GM23338 (cell line): Measurements from ENCODE around the gene MYO1D. TPM values are rescaled to one million over a fixed set of nuclear protein-coding genes. Genes with fewer than 3 reads are reported as not detected.

Experiments
- ATAC-seq: fragments of 200-7000 bp; cut with Tn5 transposase; 3 replicates; pipeline ENCODE4 v1.9.1; 2020
- DNase-seq: peaks from one replicate; pipeline ENCODE4 v3.0.0-alpha.2; 2015; ENCODE audit warnings: low spot score
- H2AFZ ChIP-seq: fragments of 200-600 bp; sonication (generic); 2 replicates; pipeline ENCODE4 v1.8.0; 2016; ENCODE audit warnings: antibody characterized with exemption, mild to moderate bottlenecking, moderate library complexity
- H3F3A ChIP-seq: fragments of 200-600 bp; sonication (generic); replicated peaks from 2 replicates; pipeline ENCODE4 v1.8.0; 2017; ENCODE audit warnings: antibody characterized with exemption, mixed run types, low read depth
- H3K27ac ChIP-seq: fragments of 200-600 bp; sonication (generic); 2 replicates; pipeline ENCODE4 v1.6.1; 2016; ENCODE audit warnings: low read depth
- H3K27me3 ChIP-seq: fragments of 200-600 bp; sonication (generic); 2 replicates; pipeline ENCODE4 v1.8.0; 2016; ENCODE audit warnings: mild to moderate bottlenecking, mixed run types, moderate library complexity; ENCODE audit not compliant: insufficient read depth
- H3K36me3 ChIP-seq: fragments of 200-600 bp; sonication (generic); 2 replicates; pipeline ENCODE4 v1.8.0; 2016; ENCODE audit warnings: mild to moderate bottlenecking; ENCODE audit not compliant: insufficient read depth
- H3K4me1 ChIP-seq: fragments of 200-600 bp; sonication (generic); 2 replicates; pipeline ENCODE4 v1.8.0; 2016; ENCODE audit warnings: mild to moderate bottlenecking, moderate library complexity; ENCODE audit not compliant: insufficient read depth
- H3K4me2 ChIP-seq: fragments of 200-600 bp; sonication (generic); 2 replicates; pipeline ENCODE4 v1.7.1; 2017; ENCODE audit warnings: mixed run types
- H3K4me3 ChIP-seq: fragments of 200-600 bp; sonication (generic); 2 replicates; pipeline ENCODE4 v1.6.1; 2016; ENCODE audit warnings: mixed run types
- H3K79me2 ChIP-seq: fragments of 200-600 bp; sonication (generic); replicated peaks from 2 replicates; pipeline ENCODE4 v1.8.0; 2017; ENCODE audit warnings: mild to moderate bottlenecking; ENCODE audit not compliant: insufficient read depth
- H3K9me2 ChIP-seq: fragments of 200-600 bp; sonication (generic); 2 replicates; pipeline ENCODE4 v1.8.0; 2017; ENCODE audit not compliant: insufficient read depth
- H4K20me1 ChIP-seq: fragments of 200-600 bp; sonication (generic); replicated peaks from 2 replicates; pipeline ENCODE4 v1.8.0; 2017; ENCODE audit warnings: mild to moderate bottlenecking; ENCODE audit not compliant: insufficient read depth
- H3K27ac Mint-ChIP-seq: 2 replicates; pipeline ENCODE4 v1.8.0; 2020; ENCODE audit warnings: inconsistent platforms, mild to moderate bottlenecking, moderate library complexity, mixed read lengths
- H3K27me3 Mint-ChIP-seq: 3 replicates; pipeline ENCODE4 v1.8.0; 2022; ENCODE audit warnings: low read depth, mild to moderate bottlenecking, moderate library complexity, mixed read lengths, inconsistent platforms; ENCODE audit not compliant: insufficient read depth, poor library complexity
- H3K36me3 Mint-ChIP-seq: 3 replicates; pipeline ENCODE4 v1.8.0; 2021; ENCODE audit warnings: low read depth, mild to moderate bottlenecking, inconsistent platforms, moderate library complexity, mixed read lengths
- H3K4me1 Mint-ChIP-seq: 3 replicates; pipeline ENCODE4 v1.8.0; 2020; ENCODE audit warnings: mild to moderate bottlenecking, inconsistent platforms, mixed read lengths
- H3K4me3 Mint-ChIP-seq: 3 replicates; pipeline ENCODE4 v1.8.0; 2021; ENCODE audit warnings: moderate library complexity, mild to moderate bottlenecking, inconsistent platforms, mixed read lengths
- H3K9me3 Mint-ChIP-seq: 3 replicates; pipeline ENCODE4 v1.8.0; 2020; ENCODE audit warnings: moderate library complexity, mild to moderate bottlenecking, inconsistent platforms, mixed read lengths
- EZH2phosphoT487 ChIP-seq: fragments of 200-600 bp; sonication (generic); IDR thresholded peaks from one replicate; pipeline ENCODE4 v1.8.1; 2018; ENCODE audit warnings: antibody characterized with exemption; ENCODE audit not compliant: unreplicated experiment
- NANOG ChIP-seq: IDR thresholded peaks from 2 replicates; pipeline ENCODE4 v1.6.1; 2016; ENCODE audit warnings: antibody characterized with exemption, borderline replicate concordance
- POLR2AphosphoS5 ChIP-seq: IDR thresholded peaks from 2 replicates; pipeline ENCODE4 v1.6.1; 2016; ENCODE audit warnings: antibody characterized with exemption, low read depth
- REST ChIP-seq: IDR thresholded peaks from one replicate; pipeline ENCODE4 v1.6.1; 2018; ENCODE audit warnings: antibody characterized with exemption; ENCODE audit not compliant: unreplicated experiment
- ZNF114 ChIP-seq: fragments of 250-450 bp; sonication (Bioruptor Pico); IDR thresholded peaks from 2 replicates; pipeline ENCODE4 v1.5.0; 2020; ENCODE audit warnings: mild to moderate bottlenecking, moderate library complexity
- polyA plus RNA-seq: library from polyadenylated mRNA; unstranded; fragments of >200 nt; fragmentation: Nextera tagmentation; extraction: Ambion mirVana; gene quantifications from 2 replicates; pipeline ENCODE4 v1.2.1, GENCODE V29; 2016
- total RNA-seq: library from RNA; depleted of rRNA; stranded (reverse); fragments of >200 nt; shearing (Covaris generic); gene quantifications from 2 replicates; pipeline ENCODE4 v1.2.3, GENCODE V29; 2014
- TF ChIP-seq, protein P1 (sequence below): fragments of 250-450 bp; sonication (Bioruptor Pico); IDR thresholded peaks from 2 replicates; pipeline ENCODE4 v1.5.0; 2020; ENCODE audit warnings: mild to moderate bottlenecking, moderate library complexity

Gene MYO1D
- total and polyA plus RNA-seq, 2 experiments from 2014 or later: 8.6 to 28.6 TPM

DNA sequence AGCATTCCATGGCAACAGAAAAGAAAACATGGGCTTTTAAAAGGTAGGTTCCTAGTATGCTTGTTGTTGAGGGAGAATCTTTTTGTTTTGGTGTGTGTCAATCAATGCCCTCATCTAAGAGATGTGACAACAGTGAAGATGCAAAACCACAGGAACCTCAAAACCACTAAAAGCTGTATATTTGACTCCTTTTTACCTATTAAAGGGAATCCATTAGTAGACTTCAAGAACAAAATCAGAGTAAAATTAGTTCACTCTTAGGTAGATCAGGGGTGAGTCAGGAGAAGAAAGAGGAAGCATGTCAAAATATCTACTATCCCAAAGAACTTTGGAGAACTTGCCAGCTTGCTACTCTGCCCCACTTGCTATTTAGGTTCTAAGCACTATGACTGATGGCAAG is 301.1 kb downstream of the MYO1D start (continued):
- TF ChIP-seq, protein P1, sequence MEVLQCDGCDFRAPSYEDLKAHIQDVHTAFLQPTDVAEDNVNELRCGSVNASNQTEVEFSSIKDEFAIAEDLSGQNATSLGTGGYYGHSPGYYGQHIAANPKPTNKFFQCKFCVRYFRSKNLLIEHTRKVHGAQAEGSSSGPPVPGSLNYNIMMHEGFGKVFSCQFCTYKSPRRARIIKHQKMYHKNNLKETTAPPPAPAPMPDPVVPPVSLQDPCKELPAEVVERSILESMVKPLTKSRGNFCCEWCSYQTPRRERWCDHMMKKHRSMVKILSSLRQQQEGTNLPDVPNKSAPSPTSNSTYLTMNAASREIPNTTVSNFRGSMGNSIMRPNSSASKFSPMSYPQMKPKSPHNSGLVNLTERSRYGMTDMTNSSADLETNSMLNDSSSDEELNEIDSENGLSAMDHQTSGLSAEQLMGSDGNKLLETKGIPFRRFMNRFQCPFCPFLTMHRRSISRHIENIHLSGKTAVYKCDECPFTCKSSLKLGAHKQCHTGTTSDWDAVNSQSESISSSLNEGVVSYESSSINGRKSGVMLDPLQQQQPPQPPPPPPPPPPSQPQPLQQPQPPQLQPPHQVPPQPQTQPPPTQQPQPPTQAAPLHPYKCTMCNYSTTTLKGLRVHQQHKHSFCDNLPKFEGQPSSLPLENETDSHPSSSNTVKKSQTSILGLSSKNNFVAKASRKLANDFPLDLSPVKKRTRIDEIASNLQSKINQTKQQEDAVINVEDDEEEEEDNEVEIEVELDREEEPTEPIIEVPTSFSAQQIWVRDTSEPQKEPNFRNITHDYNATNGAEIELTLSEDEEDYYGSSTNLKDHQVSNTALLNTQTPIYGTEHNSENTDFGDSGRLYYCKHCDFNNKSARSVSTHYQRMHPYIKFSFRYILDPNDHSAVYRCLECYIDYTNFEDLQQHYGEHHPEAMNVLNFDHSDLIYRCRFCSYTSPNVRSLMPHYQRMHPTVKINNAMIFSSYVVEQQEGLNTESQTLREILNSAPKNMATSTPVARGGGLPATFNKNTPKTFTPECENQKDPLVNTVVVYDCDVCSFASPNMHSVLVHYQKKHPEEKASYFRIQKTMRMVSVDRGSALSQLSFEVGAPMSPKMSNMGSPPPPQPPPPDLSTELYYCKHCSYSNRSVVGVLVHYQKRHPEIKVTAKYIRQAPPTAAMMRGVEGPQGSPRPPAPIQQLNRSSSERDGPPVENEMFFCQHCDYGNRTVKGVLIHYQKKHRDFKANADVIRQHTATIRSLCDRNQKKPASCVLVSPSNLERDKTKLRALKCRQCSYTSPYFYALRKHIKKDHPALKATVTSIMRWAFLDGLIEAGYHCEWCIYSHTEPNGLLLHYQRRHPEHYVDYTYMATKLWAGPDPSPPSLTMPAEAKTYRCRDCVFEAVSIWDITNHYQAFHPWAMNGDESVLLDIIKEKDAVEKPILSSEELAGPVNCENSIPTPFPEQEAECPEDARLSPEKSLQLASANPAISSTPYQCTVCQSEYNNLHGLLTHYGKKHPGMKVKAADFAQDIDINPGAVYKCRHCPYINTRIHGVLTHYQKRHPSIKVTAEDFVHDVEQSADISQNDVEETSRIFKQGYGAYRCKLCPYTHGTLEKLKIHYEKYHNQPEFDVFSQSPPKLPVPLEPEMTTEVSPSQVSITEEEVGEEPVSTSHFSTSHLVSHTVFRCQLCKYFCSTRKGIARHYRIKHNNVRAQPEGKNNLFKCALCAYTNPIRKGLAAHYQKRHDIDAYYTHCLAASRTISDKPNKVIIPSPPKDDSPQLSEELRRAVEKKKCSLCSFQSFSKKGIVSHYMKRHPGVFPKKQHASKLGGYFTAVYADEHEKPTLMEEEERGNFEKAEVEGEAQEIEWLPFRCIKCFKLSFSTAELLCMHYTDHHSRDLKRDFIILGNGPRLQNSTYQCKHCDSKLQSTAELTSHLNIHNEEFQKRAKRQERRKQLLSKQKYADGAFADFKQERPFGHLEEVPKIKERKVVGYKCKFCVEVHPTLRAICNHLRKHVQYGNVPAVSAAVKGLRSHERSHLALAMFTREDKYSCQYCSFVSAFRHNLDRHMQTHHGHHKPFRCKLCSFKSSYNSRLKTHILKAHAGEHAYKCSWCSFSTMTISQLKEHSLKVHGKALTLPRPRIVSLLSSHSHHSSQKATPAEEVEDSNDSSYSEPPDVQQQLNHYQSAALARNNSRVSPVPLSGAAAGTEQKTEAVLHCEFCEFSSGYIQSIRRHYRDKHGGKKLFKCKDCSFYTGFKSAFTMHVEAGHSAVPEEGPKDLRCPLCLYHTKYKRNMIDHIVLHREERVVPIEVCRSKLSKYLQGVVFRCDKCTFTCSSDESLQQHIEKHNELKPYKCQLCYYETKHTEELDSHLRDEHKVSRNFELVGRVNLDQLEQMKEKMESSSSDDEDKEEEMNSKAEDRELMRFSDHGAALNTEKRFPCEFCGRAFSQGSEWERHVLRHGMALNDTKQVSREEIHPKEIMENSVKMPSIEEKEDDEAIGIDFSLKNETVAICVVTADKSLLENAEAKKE (CRISPR knock-in tag): no peak
- TF ChIP-seq EZH2phosphoT487: no peak

DNA sequence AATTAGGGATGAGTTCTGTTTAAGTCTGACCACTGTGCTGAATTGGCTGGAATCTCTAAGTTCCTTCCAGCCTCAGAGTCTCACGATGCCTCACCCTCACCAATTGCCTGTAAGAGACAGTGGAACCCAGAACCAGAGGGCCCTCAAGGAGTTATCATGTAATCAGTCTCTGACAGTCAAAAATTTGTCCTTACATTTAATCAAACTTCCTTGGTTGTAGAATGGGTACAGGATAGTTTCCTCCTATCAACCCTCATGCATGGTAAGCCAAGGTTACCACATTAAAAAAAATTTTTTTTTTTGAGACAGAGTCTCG is 306.9 kb downstream of the MYO1D start:
- Histone ChIP-seq H4K20me1 (no peaks in the 10 kb centered on the region), H3K36me3 (no peaks in the 10 kb centered on the region), H3K79me2 (no peaks in the 10 kb centered on the region), H3K4me3 (no peak overlapping the region), H3K4me1 (peaks cover 8% of the 10 kb centered on the region), H2AFZ (no peak overlapping the region), H3K27ac (no peak overlapping the region), H3F3A (no peaks in the 10 kb centered on the region), H3K9me2 (peaks cover 9% of the 10 kb centered on the region; the same call in 1 of the 2 replicates), H3K27me3 (no peaks in the 10 kb centered on the region), H3K4me2 (no peak overlapping the region)
- no peaks in the 10 kb centered on the region; the same call in 2 of the 3 replicates for H3K9me3 Mint-ChIP-seq
- peaks cover 4% of the 10 kb centered on the region for H3K27me3 Mint-ChIP-seq
- H3K27ac Mint-ChIP-seq: no peak overlapping the region
- peaks cover 12% of the 10 kb centered on the region; the same call in 2 of the 3 replicates for H3K4me1 Mint-ChIP-seq
- no peak overlapping the region for H3K4me3 Mint-ChIP-seq
- DNase-seq (no peak), ATAC-seq (no peak)
- H3K36me3 Mint-ChIP-seq: no peaks in the 10 kb centered on the region; the same call in 2 of the 3 replicates
- TF ChIP-seq POLR2AphosphoS5 (no peak), ZNF114 (CRISPR knock-in tag) (no peak), EZH2phosphoT487 (no peak), REST (no peak), NANOG (no peak)
- TF ChIP-seq, protein P1 (CRISPR knock-in tag): no peak
